OCI-LY3 (cell line): ENCODE measurements around the gene RAPGEF1.

Experiments used
- CTCF ChIP-seq: fragments of 200-600, 300-600 bp; sonication (generic); IDR thresholded peaks from 2 replicates; pipeline ENCODE4 v1.5.1; 2014; ENCODE audit warnings: antibody characterized with exemption, low read length, low read depth
- EZH2phosphoT487 ChIP-seq: fragments of 200-600 bp; shearing (Covaris generic); IDR thresholded peaks from 2 replicates; pipeline ENCODE4 v1.6.1; 2018; ENCODE audit warnings: antibody characterized with exemption, mixed run types, low read depth

GRCh38 chr9:131606896-131607567 is 132.8 kb downstream of the RAPGEF1 start:
- TF ChIP-seq CTCF (no peak), EZH2phosphoT487 (no peak)
